Stimulated activated CD8-positive, alpha-beta memory T cell treated with anti-CD3 and anti-CD28 coated beads, Interleukin-15, amount 100 ng/mL, for 1 hour (primary cell): ENCODE results near the gene IL2RG.
A peak's percentile ranks its signal among the peaks of the same experiment; 100 is the strongest.

Experiments
- DNase-seq: peaks from one replicate; pipeline ENCODE4 v3.0.0-alpha.2; 2020; ENCODE audit warnings: low read depth

The IL2RG gene

GRCh38 chrX:71107762-71108360, 3.5 kb downstream of the IL2RG start:
- DNase-seq = no peak

GRCh38 chrX:71107245-71107644, 4.1 kb downstream of the IL2RG start:
- no peak for DNase-seq

- no peak for DNase-seq
Observed at GRCh38 chrX:71106427-71106826, 5.0 kb downstream of the IL2RG start, which contains the start of gene CXorf65. CXorf65 (minus strand) TSS chrX:71106740; CDS start chrX:71106556, 184 bp downstream.

- no peak for DNase-seq
Observed at GRCh38 chrX:71105628-71106027, 5.7 kb downstream of the IL2RG start.

- DNase-seq = no peak
Observed at GRCh38 chrX:71103110-71103983, 8.0 kb downstream of the IL2RG start.

GRCh38 chrX:71102292-71102691, 9.1 kb downstream of the IL2RG start:
- DNase-seq = no peak

- DNase-seq = no peak
Observed at GRCh38 chrX:71100581-71101505, 10.5 kb downstream of the IL2RG start.

- no peak for DNase-seq
Observed at GRCh38 chrX:71099736-71100135, 11.6 kb downstream of the IL2RG start.

GRCh38 chrX:71098951-71099506, 12.3 kb downstream of the IL2RG start:
- DNase-seq = no peak

- DNase-seq = peak; percentile 64
Observed at GRCh38 chrX:71098302-71098701, 13.1 kb downstream of the IL2RG start.

GRCh38 chrX:71096760-71097032, 14.7 kb downstream of the IL2RG start:
- no peak for DNase-seq

GRCh38 chrX:71095981-71096759, 15.2 kb downstream of the IL2RG start:
- DNase-seq = no peak

- peak; percentile 73 for DNase-seq
Observed at GRCh38 chrX:71095555-71095980, 15.8 kb downstream of the IL2RG start, which contains the start of gene FOXO4. FOXO4 (plus strand) TSS chrX:71095851; CDS start chrX:71096529, 678 bp downstream.

- no peak for DNase-seq
Observed at GRCh38 chrX:71095033-71095432, 16.3 kb downstream of the IL2RG start.

- no peak for DNase-seq
Observed at GRCh38 chrX:71091263-71091662, 20.1 kb downstream of the IL2RG start.

- DNase-seq = no peak
Observed at GRCh38 chrX:71085900-71086299, 25.5 kb downstream of the IL2RG start.

GRCh38 chrX:71082822-71083221, 28.6 kb downstream of the IL2RG start:
- no peak for DNase-seq

GRCh38 chrX:71082124-71082647, 29.2 kb downstream of the IL2RG start:
- DNase-seq = no peak

- no peak for DNase-seq
Observed at GRCh38 chrX:71081330-71082123, 29.9 kb downstream of the IL2RG start.

- DNase-seq = no peak
Observed at GRCh38 chrX:71070531-71070930, 40.8 kb downstream of the IL2RG start.
